IMR-90 (cell line): ENCODE results near the gene STXBP4. TPM values are rescaled to one million over a fixed set of nuclear protein-coding genes. Genes with fewer than 3 reads are reported as not detected.

ENCODE experiments used
- ATAC-seq: fragments of 200-7000 bp; cut with Tn5 transposase; 2 replicates; pipeline ENCODE4 v1.9.1; 2020; ENCODE audit warnings: low read depth, mild to moderate bottlenecking, moderate library complexity
- BruUV-seq: library from RNA; stranded (reverse); fragments of 400-500 nt; replicated peaks from 2 replicates; lab custom pipeline; 2021; lab: Mats Ljungman, UMichigan
- CTCF ChIA-PET: fragments of 300-600 bp; formaldehyde crosslinking; extraction: SDS; loops from one replicate; lab custom pipeline; 2021; ENCODE audit warnings: antibody characterized with exemption; lab: Yijun Ruan, JAX
- POLR2A ChIA-PET: fragments of 300-600 bp; sonication (Branson Sonifier 250); formaldehyde crosslinking; loops from one replicate; lab custom pipeline; 2022; ENCODE audit warnings: antibody characterized with exemption; ENCODE audit not compliant: unreplicated experiment; lab: Charles Lee
- DNase-seq: peaks from one replicate; pipeline ENCODE4 v3.0.0; 2013
- H2AFZ ChIP-seq: replicated peaks from 2 replicates; pipeline ENCODE3; 2013; ENCODE audit warnings: low read length, mild to moderate bottlenecking; ENCODE audit not compliant: poor library complexity
- H2AK5ac ChIP-seq: 2 replicates; pipeline ENCODE4 v1.6.1; 2013; ENCODE audit warnings: low read depth, low read length, inconsistent platforms
- H2AK9ac ChIP-seq: replicated peaks from 2 replicates; pipeline ENCODE3; 2013; ENCODE audit warnings: mild to moderate bottlenecking, low read depth, low read length, moderate library complexity; ENCODE audit not compliant: poor library complexity
- H2BK120ac ChIP-seq: 2 replicates; pipeline ENCODE4 v1.6.1; 2013; ENCODE audit warnings: low read depth, low read length, inconsistent platforms
- H2BK15ac ChIP-seq: 3 replicates; pipeline ENCODE4 v1.6.1; 2013; ENCODE audit warnings: low read depth, low read length, inconsistent platforms
- H2BK20ac ChIP-seq: 2 replicates; pipeline ENCODE4 v1.6.1; 2013; ENCODE audit warnings: low read depth, mild to moderate bottlenecking, inconsistent platforms, low read length, moderate library complexity
- H2BK5ac ChIP-seq: 2 replicates; pipeline ENCODE4 v1.6.1; 2013; ENCODE audit warnings: mild to moderate bottlenecking, low read depth, low read length, inconsistent platforms; ENCODE audit not compliant: poor library complexity, severe bottlenecking
- H3K14ac ChIP-seq: replicated peaks from 2 replicates; pipeline ENCODE4 v1.6.1; 2013; ENCODE audit warnings: low read depth, low read length, inconsistent platforms
- H3K18ac ChIP-seq: 2 replicates; pipeline ENCODE4 v1.6.1; 2013; ENCODE audit warnings: low read depth, low read length, control low read depth
- H3K23ac ChIP-seq: 2 replicates; pipeline ENCODE4 v1.6.1; 2013; ENCODE audit warnings: low read depth, low read length, inconsistent platforms
- H3K27ac ChIP-seq: 2 replicates; pipeline ENCODE4 v1.5.1; 2013; ENCODE audit warnings: mild to moderate bottlenecking, control low read depth, low read length; ENCODE audit not compliant: insufficient read depth
- H3K27me3 ChIP-seq: 2 replicates; pipeline ENCODE4 v1.6.1; 2013; ENCODE audit warnings: low read length; ENCODE audit not compliant: control insufficient read depth, insufficient read depth
- H3K36me3 ChIP-seq: 2 replicates; pipeline ENCODE4 v1.6.1; 2013; ENCODE audit warnings: low read length, mixed read lengths; ENCODE audit not compliant: control insufficient read depth, insufficient read depth
- H3K4ac ChIP-seq: 2 replicates; pipeline ENCODE4 v1.6.1; 2013; ENCODE audit warnings: low read depth, low read length, inconsistent platforms
- H3K4me1 ChIP-seq: 2 replicates; pipeline ENCODE4 v1.6.1; 2013; ENCODE audit warnings: low read length, mixed read lengths; ENCODE audit not compliant: control insufficient read depth, insufficient read depth
- H3K4me2 ChIP-seq: 2 replicates; pipeline ENCODE4 v1.6.1; 2013; ENCODE audit warnings: low read depth, mild to moderate bottlenecking, control low read depth, low read length, moderate library complexity
- H3K4me3 ChIP-seq: 2 replicates; pipeline ENCODE4 v1.5.1; 2013; ENCODE audit warnings: low read depth, mild to moderate bottlenecking, control low read depth, low read length, moderate library complexity; ENCODE audit not compliant: insufficient read depth
- H3K56ac ChIP-seq: 2 replicates; pipeline ENCODE4 v1.6.1; 2013; ENCODE audit warnings: low read length, inconsistent platforms; ENCODE audit not compliant: insufficient read depth; ENCODE audit errors: extremely low read depth
- H3K79me1 ChIP-seq, 2 experiments: 2 replicates each; pipeline ENCODE4 v1.6.1; 2013; ENCODE audit warnings: low read length in 2 of 2, inconsistent platforms in 1 of 2, low read depth in 1 of 2
- H3K9ac ChIP-seq: 2 replicates; pipeline ENCODE4 v1.6.1; 2013; ENCODE audit warnings: low read depth, low read length, control low read depth
- H3K9me1 ChIP-seq: 2 replicates; pipeline ENCODE4 v1.6.1; 2013; ENCODE audit warnings: low read length, inconsistent platforms; ENCODE audit not compliant: insufficient read depth
- H3K9me3 ChIP-seq: 2 replicates; pipeline ENCODE4 v1.6.1; 2013; ENCODE audit warnings: low read length; ENCODE audit not compliant: control insufficient read depth, insufficient read depth
- H4K20me1 ChIP-seq: 2 replicates; pipeline ENCODE4 v1.6.1; 2013; ENCODE audit warnings: low read length, inconsistent platforms; ENCODE audit not compliant: insufficient read depth
- H4K5ac ChIP-seq: 2 replicates; pipeline ENCODE4 v1.6.1; 2013; ENCODE audit warnings: mild to moderate bottlenecking, low read depth, low read length, control low read depth
- H4K8ac ChIP-seq, 2 experiments: 2 replicates each; pipeline ENCODE4 v1.6.1; 2013; ENCODE audit warnings: low read depth in 2 of 2, low read length in 2 of 2, control low read depth in 1 of 2, inconsistent platforms in 1 of 2
- H4K91ac ChIP-seq: 2 replicates; pipeline ENCODE4 v1.6.1; 2013; ENCODE audit warnings: low read depth, low read length, inconsistent platforms; ENCODE audit not compliant: insufficient read depth
- BHLHE40 ChIP-seq: fragments of 150-350 bp; IDR thresholded peaks from 2 replicates; pipeline ENCODE4 v1.6.1; 2016; ENCODE audit warnings: mild to moderate bottlenecking, low read depth, low read length
- CEBPB ChIP-seq: IDR thresholded peaks from 2 replicates; pipeline ENCODE4 v1.6.1; 2012; ENCODE audit warnings: low read depth, low read length, improper control_type of control experiment
- CTCF ChIP-seq: conservative IDR thresholded peaks from 2 replicates; pipeline ENCODE4 v1.5.1; 2012; ENCODE audit warnings: mild to moderate bottlenecking, low read depth, low read length, improper control_type of control experiment
- ELK1 ChIP-seq: fragments of 150-350 bp; IDR thresholded peaks from 2 replicates; pipeline ENCODE4 v1.6.1; 2016; ENCODE audit warnings: low read depth, mild to moderate bottlenecking, low read length, moderate library complexity, borderline replicate concordance
- FOS ChIP-seq: fragments of 150-350 bp; IDR thresholded peaks from 2 replicates; pipeline ENCODE4 v1.6.1; 2016; ENCODE audit warnings: low read depth, low read length
- MAFK ChIP-seq: IDR thresholded peaks from 2 replicates; pipeline ENCODE4 v1.6.1; 2012; ENCODE audit warnings: low read depth, low read length, improper control_type of control experiment
- MAZ ChIP-seq: IDR thresholded peaks from 2 replicates; pipeline ENCODE4 v1.6.1; 2012; ENCODE audit warnings: low read depth, mild to moderate bottlenecking, low read length, improper control_type of control experiment, moderate library complexity, borderline replicate concordance
- NFE2L2 ChIP-seq: fragments of 150-350 bp; IDR thresholded peaks from 2 replicates; pipeline ENCODE4 v1.6.1; 2016; ENCODE audit warnings: low read depth, mild to moderate bottlenecking, low read length
- POLR2A ChIP-seq: IDR thresholded peaks from 2 replicates; pipeline ENCODE4 v1.6.1; 2012; ENCODE audit warnings: mild to moderate bottlenecking, low read depth, low read length
- RAD21 ChIP-seq: IDR thresholded peaks from 2 replicates; pipeline ENCODE4 v1.6.1; 2012; ENCODE audit warnings: low read length, improper control_type of control experiment
- RCOR1 ChIP-seq: IDR thresholded peaks from 2 replicates; pipeline ENCODE4 v1.6.1; 2012; ENCODE audit warnings: mild to moderate bottlenecking, low read length, improper control_type of control experiment; ENCODE audit not compliant: insufficient replicate concordance
- RFX5 ChIP-seq: IDR thresholded peaks from 2 replicates; pipeline ENCODE4 v1.8.0; 2012; ENCODE audit warnings: low read depth, mild to moderate bottlenecking, low read length, moderate library complexity
- USF2 ChIP-seq: fragments of 150-350 bp; IDR thresholded peaks from 2 replicates; pipeline ENCODE4 v1.6.1; 2017; ENCODE audit warnings: mild to moderate bottlenecking, antibody characterized with exemption, low read length, low read depth
- WGBS, 2 experiments: methylation state at CpG; one replicate each; pipeline versions ENCODE4 v1.1.5 to v1.1.7; 2013; ENCODE audit warnings: missing lambda C conversion rate in 2 of 2; ENCODE audit not compliant: insufficient read length in 1 of 2; ENCODE audit errors: extremely low coverage in 2 of 2; 5-methylcytosine and 5-hydroxymethylcytosine counted together
- dilution Hi-C: fragments of 300-500 bp; cut with HindIII; formaldehyde crosslinking; loops from one replicate; pipeline ENCODE4 v1.14.3; 2018; ENCODE audit warnings: low sequenced_read_pairs; ENCODE audit not compliant: unreplicated experiment
- in situ Hi-C: fragments of 300-500 bp; cut with MboI; formaldehyde crosslinking; loops from 3 replicates; pipeline ENCODE4 v1.14.3; 2019; ENCODE audit warnings: low sequenced_read_pairs, inconsistent platforms, mixed read lengths
- intact Hi-C: fragments of 100-400 bp; cut with micrococcal nuclease; formaldehyde crosslinking; loops from 2 replicates; pipeline ENCODE4 v1.10.0; 2022
- polyA plus RNA-seq, 3 experiments: library from polyadenylated mRNA; depleted of rRNA; stranded (reverse); fragments of >200 nt; gene quantifications; 2 replicates each; pipeline ENCODE4 v1.2.3, GENCODE V29; 2012; ENCODE audit warnings: low replicate concordance in 1 of 3
- total RNA-seq: library from RNA; depleted of rRNA; stranded (reverse); fragments of >200 nt; gene quantifications from 2 replicates; pipeline ENCODE4 v1.2.3, GENCODE V29; 2012

STXBP4 gene
- total and polyA plus RNA-seq, 2 of the 4 experiments (the other 2 are of a cell fraction), result 4.1 to 20.4 TPM

GRCh38 chr17:54948380-54948779, 20.2 kb upstream of the STXBP4 start:
- POLR2A ChIA-PET, result no interaction called here
- peak; percentile 98 for DNase-seq
- dilution Hi-C loops, result no loop called here

More at GRCh38 chr17:54948380-54948779, 20.2 kb upstream of the STXBP4 start:
- Histone ChIP-seq H4K5ac (no peak overlapping the region), H3K18ac (no peak overlapping the region), H2AK9ac (no peak overlapping the region), H2BK5ac (no peak overlapping the region), H4K91ac (no peak overlapping the region), H2BK20ac (no peak overlapping the region), H3K56ac (no peak overlapping the region), H3K4me2 (no peak overlapping the region), H4K8ac (no peak overlapping the region), H2BK15ac (no peak overlapping the region), H3K79me1 (no peaks in the 10 kb centered on the region), H3K9me3 (no peaks in the 10 kb centered on the region), H3K4ac (no peak overlapping the region), H3K27ac (no peak overlapping the region), H2BK120ac (no peak overlapping the region), H3K27me3 (peaks cover 4% of the 10 kb centered on the region; the same call in 1 of the 2 replicates), H3K36me3 (peaks cover 6% of the 10 kb centered on the region), H3K14ac (no peak overlapping the region), H2AK5ac (no peak overlapping the region), H3K9ac (no peak overlapping the region), H3K4me1 (peaks cover 8% of the 10 kb centered on the region), H4K20me1 (peaks cover 4% of the 10 kb centered on the region; the same call in 1 of the 2 replicates), H2AFZ (no peak overlapping the region), H3K4me3 (no peak overlapping the region), H3K23ac (no peak overlapping the region), H3K9me1 (peaks cover 5% of the 10 kb centered on the region; the same call in 1 of the 2 replicates)
- WGBS, 2 experiments, result 90% methylated on average over 2 of the region's 5 CpGs; no CpG with 5 or more reads in 1 of the 2 experiments
- no TSS peak for BruUV-seq
- ATAC-seq, result peak; percentile 98
- TF ChIP-seq CEBPB, result no peak
- no peak for TF ChIP-seq ELK1
- TF ChIP-seq NFE2L2, result 0 out of 2 replicates have a peak, but pooled peaks have one; percentile 6
- peak; percentile 12; the same call in 1 of the 2 replicates for TF ChIP-seq MAFK
- no peak for TF ChIP-seq CTCF
- TF ChIP-seq USF2, result no peak
- peak; percentile 84 for TF ChIP-seq RCOR1
- peak; percentile 45; the same call in 1 of the 2 replicates for TF ChIP-seq MAZ
- no peak for TF ChIP-seq RFX5
- no peak for TF ChIP-seq RAD21
- peak; percentile 74 for TF ChIP-seq FOS
- TF ChIP-seq BHLHE40, result peak; percentile 87
- TF ChIP-seq POLR2A, result no peak
- intact Hi-C loops (loop anchor here (1.0 kb wide), 1 partner anchor 20 kb away; the partner anchor contains the start of genes COX11 and STXBP4), in situ Hi-C loops (no loop called here)
- CTCF ChIA-PET, result no interaction called here
